Activated CD4-positive, alpha-beta T cell treated with anti-CD3 and anti-CD28 coated beads for 36 hours (primary cell): Measurements from ENCODE around the gene OR11A1. TPM values are rescaled to one million over a fixed set of nuclear protein-coding genes. Genes with fewer than 3 reads are reported as not detected.

Experiments
- total RNA-seq, 2 experiments: library from RNA; stranded (reverse); gene quantifications; one replicate each; pipeline ENCODE4 v1.2.3, GENCODE V29; 2021

The OR11A1 gene
- total RNA-seq, 2 experiments from 2014 or later, result not detected

Other genes with a start within 250 kb of the OR11A1 start
- not detected for gene OR14J1, start 155.4 kb downstream of the OR11A1 start, total RNA-seq
- not detected for gene OR5V1, start 88.2 kb downstream of the OR11A1 start, total RNA-seq
- gene OR12D3, start 81.8 kb downstream of the OR11A1 start, total RNA-seq, result not detected
- gene OR12D2, start 61.4 kb downstream of the OR11A1 start, total RNA-seq, result not detected
- not detected for gene OR12D1, start 42.1 kb downstream of the OR11A1 start, total RNA-seq
- gene OR10C1, start 17.8 kb downstream of the OR11A1 start, total RNA-seq, result not detected
- not detected for gene OR2H1, start 84 bp upstream of the OR11A1 start, total RNA-seq
- not detected for gene MAS1L, start 30.9 kb upstream of the OR11A1 start, total RNA-seq
- under 1 TPM in 1 of 2 experiments, not detected in 1; 0.32 TPM for gene UBD, start 102.7 kb upstream of the OR11A1 start, total RNA-seq
- gene OR2H2, start 128.1 kb upstream of the OR11A1 start, total RNA-seq, result not detected
- gene GABBR1, start 176.1 kb upstream of the OR11A1 start, total RNA-seq, result 10 to 100 TPM; 25.8 to 35.9 TPM
- gene MOG, start 200.0 kb upstream of the OR11A1 start, total RNA-seq, result not detected
- not detected for gene ZFP57, start 224.1 kb upstream of the OR11A1 start, total RNA-seq